Measurements from ENCODE around the gene JAGN1.
A peak's percentile ranks its signal among the peaks of the same experiment; 100 is the strongest.
"Not testable (repeated sequence)": the region's sequence is repeated elsewhere in the genome, so short reads cannot be mapped to it uniquely, and the experiment has no call there.

The JAGN1 gene

GRCh38 chr3:9890249-9891071 lies at the start of gene JAGN1:
JAGN1 (plus strand) TSS chr3:9890610; CDS start chr3:9890723, 113 bp downstream.
- DNase-seq (ENCODE audit: low spot score) = peak; percentile 86

DNA sequence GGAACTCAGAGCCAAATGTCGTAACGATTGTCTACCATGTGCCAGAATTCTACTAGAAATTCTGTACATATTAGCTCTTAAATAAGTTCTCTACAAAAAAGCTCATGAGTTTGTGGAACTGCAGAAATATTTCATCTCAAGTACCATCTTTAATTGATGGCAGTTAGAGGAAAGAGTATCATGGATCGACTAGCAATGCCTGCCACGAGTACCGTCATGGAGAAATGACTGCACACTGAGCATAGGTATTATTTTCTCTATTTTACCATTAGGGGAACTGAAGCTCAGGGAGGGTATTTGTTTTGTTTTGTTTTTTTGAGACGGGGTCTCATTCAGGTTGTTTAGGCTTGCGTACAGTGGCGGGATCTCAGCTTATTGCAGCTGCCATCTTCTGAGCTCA lies 49.4 kb upstream of the JAGN1 start:
- no peak for DNase-seq (ENCODE audit: low spot score)

DNA sequence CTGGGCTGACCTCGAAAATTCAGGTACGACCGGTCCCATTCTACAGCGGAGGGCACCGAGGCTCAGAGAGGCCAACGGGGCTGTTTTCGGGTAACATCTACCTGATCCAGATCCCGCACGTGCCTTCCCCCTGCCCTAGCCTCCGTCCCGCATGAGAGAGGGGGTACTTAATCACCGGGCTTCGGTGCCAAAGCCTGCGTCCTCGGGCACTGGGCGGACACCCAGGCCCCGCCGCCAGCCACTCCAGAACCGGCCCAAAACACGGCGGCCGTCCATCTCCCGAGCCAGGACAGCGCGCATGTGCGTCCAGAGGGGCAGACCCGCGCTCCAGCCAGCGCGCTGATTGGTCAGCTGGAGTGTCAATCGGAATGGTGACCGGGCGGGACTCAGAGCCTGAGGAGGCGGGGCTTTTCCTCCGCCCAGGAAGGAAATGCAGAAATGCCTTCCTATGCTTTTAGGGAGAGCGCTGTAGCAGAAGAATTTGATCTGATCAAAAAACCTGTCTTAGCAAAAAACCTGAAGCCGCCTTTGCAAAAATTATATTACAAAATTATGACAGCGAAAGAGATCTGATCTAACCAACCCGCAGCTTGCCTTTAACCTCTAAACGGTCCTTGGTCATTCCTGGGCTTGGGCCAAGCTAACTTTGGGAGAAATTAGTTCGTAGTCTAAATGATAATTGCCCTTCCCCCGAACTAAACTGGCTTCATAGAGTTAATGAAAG lies 46.5 kb upstream of the JAGN1 start, which contains the start of gene RPUSD3:
TSS of gene RPUSD3 (minus strand) at position 294 of the 724 bp plus-strand sequence. CDS start at position 276, 18 bp downstream.
- peak; percentile 93 for DNase-seq (ENCODE audit: low spot score)

DNA sequence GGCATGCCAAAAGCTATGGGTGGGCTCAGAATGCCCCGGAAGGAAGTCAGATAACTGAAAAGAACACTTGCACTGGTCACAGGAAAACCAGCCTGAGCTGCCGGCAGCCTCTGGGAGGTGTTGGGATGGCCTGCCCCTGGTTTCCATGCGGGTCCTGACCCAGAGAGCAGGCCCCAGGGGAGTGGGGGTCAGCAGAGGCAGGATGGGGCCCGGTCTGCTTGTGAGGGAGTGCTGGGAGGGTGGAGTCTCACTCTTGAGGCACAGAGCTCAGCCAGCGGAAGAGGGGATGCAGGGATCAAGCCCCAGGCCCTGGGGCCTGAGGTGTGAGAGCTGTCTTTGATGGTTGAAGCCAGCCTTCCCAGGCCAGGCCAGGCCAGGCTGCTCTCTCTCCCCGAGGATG lies 44.2 kb upstream of the JAGN1 start:
- no peak for DNase-seq (ENCODE audit: low spot score)

- DNase-seq (ENCODE audit: low spot score) = no peak
Measured at GRCh38 chr3:9846931-9847488, 43.4 kb upstream of the JAGN1 start.

DNA sequence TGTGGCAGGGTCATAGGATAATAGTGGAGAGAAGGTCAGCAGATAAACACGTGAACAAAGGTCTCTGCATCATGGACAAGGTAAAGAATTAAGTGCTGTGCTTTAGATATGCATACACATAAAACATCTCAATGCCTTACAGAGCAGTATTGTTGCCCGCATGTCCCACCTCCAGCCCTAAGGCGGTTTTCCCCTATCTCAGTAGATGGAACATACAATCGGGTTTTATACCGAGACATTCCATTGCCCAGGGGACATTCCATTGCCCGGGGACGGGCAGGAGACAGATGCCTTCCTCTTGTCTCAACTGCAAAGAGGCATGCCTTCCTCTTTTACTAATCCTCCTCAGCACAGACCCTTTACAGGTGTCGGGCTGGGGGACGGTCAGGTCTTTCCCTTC lies 42.5 kb upstream of the JAGN1 start:
- not testable (repeated sequence) for DNase-seq (ENCODE audit: low spot score)

GRCh38 chr3:9848860-9849259 lies 41.5 kb upstream of the JAGN1 start:
- DNase-seq (ENCODE audit: low spot score) = peak; percentile 70

- DNase-seq (ENCODE audit: low spot score) = not testable (repeated sequence)
Measured at GRCh38 chr3:9851383-9851782, 39.0 kb upstream of the JAGN1 start.

DNA sequence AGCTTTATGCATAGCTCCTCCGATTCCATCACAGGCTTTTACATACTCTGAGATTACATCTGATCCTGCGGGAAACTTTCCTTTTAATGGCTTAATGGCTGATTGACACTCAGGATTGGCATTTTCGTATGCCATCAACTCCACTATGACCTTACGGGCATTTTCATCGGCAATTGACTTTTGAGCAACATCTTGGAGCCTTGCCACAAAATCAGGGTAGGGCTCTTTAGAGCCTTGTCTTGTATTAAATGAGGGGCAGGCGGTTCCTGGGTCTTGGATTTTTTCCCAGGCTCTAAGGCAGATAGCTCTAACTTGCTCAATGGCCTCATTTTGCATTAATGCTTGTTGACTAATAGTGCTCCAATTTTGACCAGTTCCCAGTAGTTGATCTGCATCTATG lies 38.5 kb upstream of the JAGN1 start:
- not testable (repeated sequence) for DNase-seq (ENCODE audit: low spot score)

GRCh38 chr3:9852528-9852927 lies 37.9 kb upstream of the JAGN1 start:
- DNase-seq (ENCODE audit: low spot score) = no peak

GRCh38 chr3:9854291-9854940 lies 36.0 kb upstream of the JAGN1 start:
- not testable (repeated sequence) for DNase-seq (ENCODE audit: low spot score)

GRCh38 chr3:9855594-9855993 lies 34.8 kb upstream of the JAGN1 start:
- DNase-seq (ENCODE audit: low spot score) = no peak

- DNase-seq (ENCODE audit: low spot score) = no peak
Measured at GRCh38 chr3:9859530-9860025, 30.8 kb upstream of the JAGN1 start.

DNA sequence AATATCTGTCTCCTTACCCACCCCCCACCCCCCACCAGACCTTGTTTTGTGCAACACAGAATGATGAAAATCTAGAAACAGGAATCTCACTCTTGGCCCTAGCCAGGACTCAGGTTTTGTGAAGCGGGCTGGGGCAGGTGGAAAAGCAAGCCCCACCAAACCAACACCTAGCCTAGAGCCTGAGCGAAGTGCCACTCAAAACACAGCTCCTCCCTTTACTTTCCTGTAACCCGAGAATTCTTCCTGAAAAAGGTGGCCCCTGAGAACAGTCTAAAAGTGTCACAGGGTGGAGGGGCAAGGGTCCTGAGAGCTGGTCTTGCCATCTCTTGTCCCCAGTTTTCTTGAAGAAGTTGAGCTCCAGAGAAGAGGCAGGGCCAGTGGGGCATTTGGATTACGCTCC lies 29.2 kb upstream of the JAGN1 start:
- DNase-seq (ENCODE audit: low spot score) = no peak

GRCh38 chr3:9861626-9862130 lies 28.7 kb upstream of the JAGN1 start:
- DNase-seq (ENCODE audit: low spot score) = no peak

- DNase-seq (ENCODE audit: low spot score) = no peak
Measured at GRCh38 chr3:9862391-9863057, 27.9 kb upstream of the JAGN1 start.

DNA sequence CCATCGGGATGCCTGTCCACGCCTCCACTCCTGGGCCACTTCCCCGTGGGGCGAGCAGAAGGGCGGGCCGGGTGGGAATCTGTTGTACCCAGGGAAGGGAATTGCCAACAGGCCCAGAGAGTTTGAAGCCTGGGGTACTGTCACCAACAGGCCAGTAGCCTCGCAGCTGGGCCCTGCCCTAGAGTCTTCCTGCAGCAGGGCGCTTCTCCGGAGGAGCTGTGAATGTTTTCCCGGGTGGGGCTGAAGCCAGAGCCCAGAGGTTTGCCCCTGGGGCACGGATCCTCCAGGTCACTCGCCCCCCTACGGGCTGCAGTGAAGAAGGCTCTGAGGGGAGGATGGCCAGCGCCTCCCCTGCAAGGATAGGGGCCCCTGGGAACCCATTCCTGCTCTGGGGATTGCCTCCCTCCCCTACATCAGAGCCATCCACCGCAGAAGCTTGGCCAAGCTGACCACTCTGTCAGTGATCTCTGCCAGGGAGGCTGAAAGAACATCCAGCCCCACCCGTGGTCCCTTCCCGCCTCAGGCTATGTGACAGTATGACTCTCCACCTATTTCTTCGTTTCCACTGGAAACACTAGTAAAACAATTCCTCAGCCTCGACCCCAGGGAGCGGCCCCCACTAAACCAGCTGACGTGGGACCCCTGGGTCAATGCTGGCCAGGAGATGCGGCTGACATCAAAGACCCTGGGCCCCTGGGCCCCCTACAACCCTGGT lies 27.2 kb upstream of the JAGN1 start:
- no peak for DNase-seq (ENCODE audit: low spot score)

DNA sequence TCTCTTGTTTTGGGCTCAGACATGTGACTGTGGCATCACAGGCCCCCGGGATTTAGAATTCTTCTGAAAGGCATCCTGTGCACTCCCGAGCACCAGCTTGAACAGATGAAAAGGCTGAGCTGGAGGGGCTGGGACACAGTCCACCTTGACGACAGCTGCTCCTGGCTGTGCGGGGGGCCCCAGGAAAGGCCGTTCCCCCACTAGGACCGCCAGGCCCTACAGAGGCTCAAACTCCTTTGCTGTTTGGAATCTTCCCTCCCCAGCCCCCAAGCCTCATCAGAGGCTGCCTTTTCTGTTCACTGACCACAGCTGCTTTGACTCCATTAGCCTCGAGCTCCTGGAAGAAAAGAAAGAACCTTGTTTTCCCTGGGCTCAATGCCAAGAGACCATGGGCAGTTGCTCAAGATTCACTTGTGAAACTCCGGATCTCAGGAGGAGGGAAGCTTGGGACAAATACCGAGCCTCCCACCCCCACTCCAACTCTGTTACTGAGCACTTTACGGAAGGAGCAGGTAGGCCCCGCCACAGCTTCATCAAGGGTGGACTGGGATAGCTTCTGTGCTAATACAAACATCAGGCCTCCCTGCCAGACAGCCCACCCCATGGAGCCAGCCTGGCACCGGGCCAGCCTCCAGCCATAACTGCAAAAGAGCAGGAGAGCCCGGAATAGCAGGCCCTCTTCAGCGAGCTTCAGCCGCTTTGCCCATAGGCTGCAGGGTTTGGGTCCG lies 26.0 kb upstream of the JAGN1 start:
- no peak for DNase-seq (ENCODE audit: low spot score)

DNA sequence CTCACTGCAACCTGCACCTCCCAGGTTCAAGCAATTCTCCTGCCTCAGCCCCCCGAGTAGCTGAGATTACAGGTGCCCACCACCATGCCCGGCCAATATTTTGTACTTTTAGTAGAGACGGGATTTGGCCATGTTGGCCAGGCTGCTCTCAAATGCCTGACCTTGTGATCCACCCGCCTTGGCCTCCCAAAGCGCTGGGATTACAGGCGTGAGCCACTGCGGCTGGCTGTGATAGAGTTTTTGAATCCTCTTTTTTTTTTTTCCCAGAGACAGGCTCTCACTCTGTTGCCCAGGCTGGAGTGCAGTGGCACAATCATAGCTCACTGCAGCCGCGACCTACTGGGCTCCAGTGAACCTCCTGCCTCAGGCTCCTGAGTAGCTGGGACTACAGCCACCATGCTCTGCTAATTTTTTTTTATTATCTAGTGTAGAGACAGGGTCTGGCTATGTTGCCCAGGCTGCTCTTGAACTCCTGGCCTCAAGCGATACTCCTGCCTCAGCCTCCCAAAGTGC lies 25.2 kb upstream of the JAGN1 start:
- not testable (repeated sequence) for DNase-seq (ENCODE audit: low spot score)

DNA sequence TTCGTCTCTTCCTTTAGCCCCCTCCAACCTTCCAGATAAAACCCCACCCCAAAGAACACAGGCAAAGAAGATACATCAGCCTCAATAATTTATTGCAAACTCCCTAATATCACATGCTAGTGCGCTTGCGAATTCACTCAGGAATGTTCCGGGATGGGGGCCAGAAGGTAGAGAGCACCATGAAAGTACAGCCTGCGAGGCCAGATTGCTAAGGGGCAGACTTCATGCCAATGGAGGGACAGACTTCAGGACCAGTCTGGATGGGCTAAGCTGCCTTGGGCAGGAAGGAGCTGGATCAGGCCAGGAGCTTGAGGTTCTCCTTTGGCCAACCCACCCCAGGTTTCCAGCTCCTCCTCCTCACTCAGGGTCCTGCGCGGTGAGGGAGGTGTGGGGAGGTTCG lies 23.8 kb upstream of the JAGN1 start:
- no peak for DNase-seq (ENCODE audit: low spot score)

All from RKO (cell line).